Natural killer cell treated with Interleukin-12 subunit alpha and Interleukin-12 subunit beta and Interleukin-15 and Interleukin-18, amount 100 ng/mL, for 72 hours (primary cell): ENCODE results near the gene TANGO2. TPM values are rescaled to one million over a fixed set of nuclear protein-coding genes. Genes with fewer than 3 reads are reported as not detected.

Source experiments
- ATAC-seq, 2 donors: fragments of 150-1000 bp; cut with Tn5 transposase in 1 of 2; sonication (Bioruptor Pico), chemical (Tn5 transposase) in 1 of 2; 2 replicates each; pipeline ENCODE4 v1.10.0; 2021
- DNase-seq: peaks from one replicate; pipeline ENCODE4 v3.0.0; 2022; ENCODE audit warnings: low spot score
- H3K27ac Mint-ChIP-seq, 2 donors: 1 replicate in 1 of 2; 2 replicates in 1 of 2; pipeline ENCODE4 v1.8.0; 2022; ENCODE audit warnings: mixed read lengths in 2 of 2, mild to moderate bottlenecking in 1 of 2, moderate library complexity in 1 of 2
- H3K27me3 Mint-ChIP-seq, 2 donors: 1 replicate in 1 of 2; 2 replicates in 1 of 2; pipeline ENCODE4 v1.8.0; 2022; ENCODE audit warnings: mixed read lengths in 2 of 2
- H3K36me3 Mint-ChIP-seq: one replicate; pipeline ENCODE4 v1.8.0; 2022; ENCODE audit warnings: mixed read lengths
- H3K4me1 Mint-ChIP-seq, 2 donors: 1 replicate in 1 of 2; 2 replicates in 1 of 2; pipeline ENCODE4 v1.8.0; 2022; ENCODE audit warnings: low read depth in 2 of 2, mixed read lengths in 2 of 2, mild to moderate bottlenecking in 1 of 2
- H3K4me3 Mint-ChIP-seq: one replicate; pipeline ENCODE4 v1.8.0; 2022; ENCODE audit warnings: mixed read lengths
- H3K9me3 Mint-ChIP-seq: 2 replicates; pipeline ENCODE4 v1.8.0; 2022; ENCODE audit warnings: mixed read lengths
- total RNA-seq, 2 donors: library from RNA; stranded (reverse); gene quantifications; one replicate each; pipeline ENCODE4 v1.2.3, GENCODE V29; 2022

The TANGO2 gene
- total RNA-seq, 2 donors from 2014 or later = 50.5 to 61.6 TPM

DNA sequence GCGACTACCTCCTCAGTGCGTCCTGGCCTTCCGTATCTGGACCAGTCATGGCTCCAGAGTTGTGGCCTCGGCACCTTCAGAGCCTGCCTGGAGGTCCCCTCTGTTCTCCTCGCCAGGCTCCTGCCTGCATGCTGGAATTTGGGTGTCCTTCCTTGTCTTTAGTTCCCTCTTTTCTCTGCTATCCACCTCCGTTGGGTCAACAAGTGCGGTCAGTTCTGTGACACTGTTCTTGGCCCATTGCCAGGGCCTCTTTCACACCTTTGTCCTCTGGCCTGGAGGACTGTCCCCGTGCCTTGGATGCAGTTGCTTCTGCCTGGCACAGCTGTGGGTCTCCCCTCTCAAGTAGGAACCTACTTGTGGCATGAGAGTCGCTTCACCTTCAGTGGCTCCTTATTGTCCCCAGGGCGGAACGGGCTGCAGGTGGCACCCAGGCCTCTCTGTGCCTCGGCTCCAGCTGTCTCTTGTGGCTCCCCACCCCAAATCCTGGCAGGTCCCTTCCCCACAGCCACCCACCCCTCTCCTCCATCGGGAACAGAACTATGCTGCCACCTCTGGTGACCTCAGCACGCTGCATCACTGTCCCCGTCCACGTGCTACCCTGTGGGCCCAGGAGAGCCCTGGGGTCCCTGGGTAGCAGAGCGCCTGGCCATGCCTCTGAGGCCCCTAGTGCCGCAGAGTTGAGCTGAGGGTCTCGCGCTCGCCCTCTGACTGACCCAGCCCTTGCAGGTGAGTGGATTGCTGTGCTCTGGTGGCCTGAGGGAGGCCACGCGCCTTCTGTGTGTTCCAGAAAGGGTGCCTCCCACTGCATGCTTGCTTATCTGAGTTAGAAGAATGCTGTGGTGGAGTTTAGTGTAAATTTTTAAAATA is 63.9 kb downstream of the TANGO2 start:
- ATAC-seq (no peak), DNase-seq (peak; percentile 57)
- H3K27ac Mint-ChIP-seq = no peak overlapping the region
- H3K36me3 Mint-ChIP-seq = peaks cover 17% of the 10 kb centered on the region
- H3K9me3 Mint-ChIP-seq = no peaks in the 10 kb centered on the region
- no peaks in the 10 kb centered on the region for H3K27me3 Mint-ChIP-seq
- H3K4me1 Mint-ChIP-seq = peaks cover 48 to 56% of the 10 kb centered on the region in 2 donors
- H3K4me3 Mint-ChIP-seq = peak overlapping the region; percentile 10

DNA sequence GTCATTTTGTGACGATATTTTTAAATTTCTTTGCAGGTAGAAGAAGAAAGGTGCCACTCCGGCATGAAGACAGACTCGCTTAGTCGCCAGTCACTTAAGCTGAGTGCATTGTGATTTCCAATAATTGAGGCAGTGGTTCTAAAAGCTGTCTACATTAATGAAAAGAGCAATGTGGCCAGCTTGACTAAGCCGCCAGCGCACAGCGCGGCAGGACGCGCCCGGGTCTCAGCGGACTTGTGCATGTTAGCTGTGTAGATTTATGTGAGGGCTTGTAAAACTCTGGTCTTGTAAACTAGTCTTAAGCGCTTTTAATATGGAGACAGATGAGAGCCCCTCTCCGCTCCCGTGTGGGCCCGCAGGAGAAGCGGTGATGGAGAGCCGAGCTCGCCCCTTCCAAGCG is 64.7 kb downstream of the TANGO2 start:
- no peak for ATAC-seq
- Mint-ChIP-seq H3K4me1 (peaks cover 51 to 59% of the 10 kb centered on the region in 2 donors), H3K27ac (no peak overlapping the region), H3K4me3 (no peak overlapping the region), H3K27me3 (no peaks in the 10 kb centered on the region), H3K9me3 (no peaks in the 10 kb centered on the region), H3K36me3 (peaks cover 21% of the 10 kb centered on the region)
- DNase-seq = peak; percentile 20

DNA sequence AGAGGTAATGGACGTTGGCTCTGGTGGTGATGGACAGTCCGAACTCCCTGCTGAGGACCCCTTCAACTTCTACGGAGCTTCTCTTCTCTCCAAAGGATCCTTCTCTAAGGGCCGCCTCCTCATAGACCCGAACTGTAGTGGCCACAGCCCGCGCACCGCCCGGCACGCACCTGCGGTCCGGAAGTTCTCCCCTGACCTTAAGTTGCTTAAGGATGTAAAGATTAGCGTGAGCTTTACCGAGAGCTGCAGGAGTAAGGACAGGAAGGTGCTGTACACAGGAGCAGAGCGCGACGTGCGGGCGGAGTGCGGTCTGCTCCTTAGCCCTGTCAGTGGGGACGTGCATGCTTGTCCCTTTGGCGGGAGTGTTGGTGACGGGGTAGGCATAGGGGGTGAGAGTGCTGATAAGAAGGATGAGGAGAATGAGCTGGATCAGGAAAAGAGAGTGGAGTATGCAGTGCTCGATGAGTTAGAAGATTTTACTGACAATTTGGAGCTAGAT is 65.2 kb downstream of the TANGO2 start:
- peaks cover 26% of the 10 kb centered on the region for H3K36me3 Mint-ChIP-seq
- no peaks in the 10 kb centered on the region for H3K9me3 Mint-ChIP-seq
- peaks cover 47 to 58% of the 10 kb centered on the region in 2 donors for H3K4me1 Mint-ChIP-seq
- no peak overlapping the region for H3K4me3 Mint-ChIP-seq
- no peaks in the 10 kb centered on the region for H3K27me3 Mint-ChIP-seq
- DNase-seq (peak; percentile 41), ATAC-seq (no peak)
- peak overlapping the region in 1 of 2 donors; percentile 24 for H3K27ac Mint-ChIP-seq

DNA sequence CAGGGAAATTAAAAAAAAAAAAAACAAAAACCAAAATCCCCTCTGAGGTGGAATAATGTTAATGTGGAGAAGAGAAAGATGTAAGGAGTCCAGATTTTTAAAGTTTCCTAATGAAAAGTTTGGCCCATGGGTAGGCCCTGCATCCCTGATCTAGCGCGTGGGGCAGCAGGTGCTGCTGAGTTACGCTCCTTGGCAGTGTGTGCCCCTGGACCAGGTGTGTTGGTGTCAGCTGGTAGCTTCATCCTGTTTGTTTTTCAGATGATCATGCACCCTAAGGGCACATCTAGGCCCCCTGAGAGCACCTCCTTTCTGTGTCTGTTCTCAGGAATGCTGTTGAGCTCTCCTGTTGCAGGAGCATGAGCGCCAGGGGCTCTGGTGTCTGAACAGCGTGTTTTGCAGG is 65.9 kb downstream of the TANGO2 start:
- no peaks in the 10 kb centered on the region for H3K9me3 Mint-ChIP-seq
- no peak overlapping the region for H3K4me3 Mint-ChIP-seq
- DNase-seq = no peak
- H3K36me3 Mint-ChIP-seq = peaks cover 26% of the 10 kb centered on the region
- peaks cover 41 to 59% of the 10 kb centered on the region in 2 donors for H3K4me1 Mint-ChIP-seq
- H3K27ac Mint-ChIP-seq = peak overlapping the region in 1 of 2 donors; percentile 24
- no peak for ATAC-seq
- H3K27me3 Mint-ChIP-seq = no peaks in the 10 kb centered on the region

DNA sequence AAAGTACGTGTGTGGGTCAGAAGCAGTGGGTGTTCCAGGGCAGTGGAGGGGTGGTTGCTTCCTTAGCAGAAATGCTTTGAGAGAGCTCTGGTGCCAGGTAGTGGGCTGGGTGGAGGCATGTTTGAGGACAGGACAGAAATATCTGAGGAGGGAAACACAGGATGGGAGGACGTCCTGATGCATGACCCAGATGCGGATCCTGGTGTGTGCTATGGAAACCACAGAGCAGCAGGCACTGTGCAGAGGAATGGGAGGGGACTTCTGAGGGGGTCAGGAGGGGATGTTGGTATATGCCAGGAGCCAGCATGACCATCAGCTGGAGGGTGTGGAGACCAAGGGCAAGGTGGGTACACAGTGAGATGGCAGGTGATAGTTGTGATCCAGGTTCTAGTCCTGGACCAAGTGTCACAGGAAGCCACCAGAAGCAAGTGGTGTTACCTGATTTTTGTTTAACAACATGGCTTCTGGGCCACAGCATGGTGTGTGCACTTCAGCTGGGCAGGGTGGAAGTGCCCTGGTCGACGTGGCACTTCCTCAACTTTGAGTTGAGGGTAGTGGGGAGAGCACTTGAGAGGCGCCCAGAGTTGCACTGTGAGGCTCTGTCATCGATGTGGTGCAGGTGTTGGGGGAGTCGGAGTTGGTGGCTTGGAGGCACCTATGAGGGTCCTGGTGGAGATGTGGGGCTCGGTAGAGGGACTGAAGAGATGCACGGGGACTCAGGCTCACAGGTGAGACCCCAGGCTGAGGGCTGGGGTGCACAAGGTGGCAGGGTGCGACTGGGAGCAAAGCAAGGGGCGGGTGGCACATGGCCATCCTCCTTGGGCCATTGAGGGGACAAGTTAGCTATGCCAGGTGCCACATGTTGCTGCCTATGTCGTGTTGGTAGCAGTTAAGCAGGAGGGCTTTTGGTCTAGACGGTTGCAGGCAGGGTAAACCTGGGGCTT is 66.7 kb downstream of the TANGO2 start:
- DNase-seq (peak; percentile 46), ATAC-seq (no peak)
- Mint-ChIP-seq H3K27ac (peak overlapping the region; percentile 40 to 83), H3K9me3 (no peaks in the 10 kb centered on the region), H3K36me3 (peaks cover 24% of the 10 kb centered on the region), H3K4me3 (peak overlapping the region; percentile 33), H3K27me3 (no peaks in the 10 kb centered on the region), H3K4me1 (peaks cover 38 to 61% of the 10 kb centered on the region in 2 donors)

DNA sequence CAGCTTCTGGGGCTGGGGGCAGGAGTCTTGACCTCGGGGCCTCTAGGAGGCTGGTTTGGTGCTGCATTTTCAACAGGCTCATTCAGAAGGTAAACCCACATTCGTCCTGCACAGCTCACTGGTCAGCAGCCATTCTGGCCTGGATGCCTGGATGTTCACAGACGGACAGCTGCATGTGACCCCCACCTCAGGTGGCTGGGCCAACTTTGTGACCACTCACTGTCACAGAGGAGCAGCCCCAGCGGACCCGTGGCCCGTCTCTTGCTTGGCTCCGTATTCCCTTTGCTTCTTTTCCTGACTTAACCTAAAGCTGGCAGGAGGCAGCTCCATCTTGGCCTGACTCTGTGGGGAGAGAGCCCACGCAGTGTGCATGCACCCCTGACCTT is 67.3 kb downstream of the TANGO2 start:
- H3K27me3 Mint-ChIP-seq = no peaks in the 10 kb centered on the region
- H3K4me1 Mint-ChIP-seq = peaks cover 31 to 55% of the 10 kb centered on the region in 2 donors
- no peak overlapping the region for H3K27ac Mint-ChIP-seq
- ATAC-seq = no peak
- H3K36me3 Mint-ChIP-seq = peaks cover 24% of the 10 kb centered on the region
- DNase-seq = no peak
- no peaks in the 10 kb centered on the region for H3K9me3 Mint-ChIP-seq
- H3K4me3 Mint-ChIP-seq = no peak overlapping the region

DNA sequence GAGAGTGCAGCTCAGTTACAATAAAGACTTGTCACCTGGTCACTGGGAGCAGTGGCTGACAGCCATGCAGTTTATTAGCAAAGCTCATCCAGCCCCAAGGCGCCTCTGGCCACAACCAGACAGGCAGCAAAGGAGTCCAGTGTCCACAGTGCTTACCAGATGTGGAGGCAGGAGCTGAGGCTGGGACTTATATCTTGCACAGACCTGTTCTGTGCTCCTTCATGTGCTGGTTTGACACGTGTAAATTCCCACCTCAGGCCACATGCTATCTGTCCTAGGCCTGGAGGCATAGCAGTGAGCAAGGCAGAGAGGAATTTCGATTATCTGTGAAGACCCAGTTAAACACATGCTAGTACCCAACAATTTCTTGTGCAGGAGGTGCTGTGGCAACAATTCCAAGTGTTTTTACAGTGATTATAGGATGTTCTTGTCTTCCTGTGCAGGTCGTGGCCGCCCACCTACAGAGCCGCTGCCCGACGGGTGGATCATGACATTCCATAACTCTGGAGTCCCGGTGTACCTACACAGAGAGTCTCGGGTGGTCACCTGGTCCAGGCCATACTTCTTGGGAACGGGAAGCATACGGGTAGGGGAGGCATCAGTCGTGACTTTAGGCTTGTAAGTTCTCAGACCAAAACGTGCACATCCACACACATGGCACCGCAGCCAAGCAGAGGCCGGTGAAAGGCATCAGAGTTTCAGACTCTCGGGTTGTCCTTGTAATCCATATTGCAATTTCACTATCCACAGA is 68.5 kb downstream of the TANGO2 start:
- Mint-ChIP-seq H3K36me3 (peaks cover 24% of the 10 kb centered on the region), H3K27me3 (no peaks in the 10 kb centered on the region), H3K27ac (no peak overlapping the region), H3K4me1 (peaks cover 26 to 49% of the 10 kb centered on the region in 2 donors), H3K4me3 (no peak overlapping the region), H3K9me3 (no peaks in the 10 kb centered on the region)
- ATAC-seq (no peak), DNase-seq (peak; percentile 16)

DNA sequence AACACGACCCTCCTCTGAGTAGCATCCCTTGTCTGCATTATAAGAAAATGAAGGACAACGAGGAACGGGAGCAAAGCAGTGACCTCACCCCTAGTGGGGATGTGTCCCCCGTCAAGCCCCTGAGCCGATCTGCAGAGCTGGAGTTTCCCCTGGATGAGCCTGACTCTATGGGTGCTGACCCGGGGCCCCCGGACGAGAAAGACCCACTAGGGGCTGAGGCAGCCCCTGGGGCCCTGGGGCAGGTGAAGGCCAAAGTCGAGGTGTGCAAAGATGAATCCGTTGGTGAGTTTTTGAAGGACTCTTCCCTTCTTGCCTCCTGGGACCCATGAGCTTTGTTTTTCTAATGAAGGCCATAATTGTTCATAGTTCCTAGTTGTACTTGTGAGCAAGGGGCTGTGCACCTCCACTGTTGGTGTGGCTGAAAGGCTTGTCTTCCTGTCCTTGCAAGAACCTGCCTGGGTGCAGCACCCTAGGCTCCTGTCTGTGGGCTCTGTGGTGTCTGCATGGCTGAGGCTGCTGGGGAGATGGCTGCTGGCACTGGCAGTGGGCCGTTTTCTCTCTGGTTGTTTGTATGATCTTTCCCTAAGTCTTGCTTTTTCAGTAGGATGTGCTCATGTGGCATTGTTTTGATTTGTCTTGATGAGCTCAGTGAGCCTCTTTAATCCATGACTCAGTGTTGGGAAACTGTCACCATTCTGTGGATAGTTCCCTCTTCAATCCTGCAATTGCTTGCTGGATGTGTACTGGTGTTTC is 69.2 kb downstream of the TANGO2 start:
- no peak overlapping the region for H3K27ac Mint-ChIP-seq
- peaks cover 22 to 46% of the 10 kb centered on the region in 2 donors for H3K4me1 Mint-ChIP-seq
- peak overlapping the region; percentile 51 for H3K4me3 Mint-ChIP-seq
- H3K36me3 Mint-ChIP-seq = peaks cover 26% of the 10 kb centered on the region
- no peaks in the 10 kb centered on the region for H3K9me3 Mint-ChIP-seq
- H3K27me3 Mint-ChIP-seq = no peaks in the 10 kb centered on the region
- DNase-seq (peak; percentile 40), ATAC-seq (no peak)

DNA sequence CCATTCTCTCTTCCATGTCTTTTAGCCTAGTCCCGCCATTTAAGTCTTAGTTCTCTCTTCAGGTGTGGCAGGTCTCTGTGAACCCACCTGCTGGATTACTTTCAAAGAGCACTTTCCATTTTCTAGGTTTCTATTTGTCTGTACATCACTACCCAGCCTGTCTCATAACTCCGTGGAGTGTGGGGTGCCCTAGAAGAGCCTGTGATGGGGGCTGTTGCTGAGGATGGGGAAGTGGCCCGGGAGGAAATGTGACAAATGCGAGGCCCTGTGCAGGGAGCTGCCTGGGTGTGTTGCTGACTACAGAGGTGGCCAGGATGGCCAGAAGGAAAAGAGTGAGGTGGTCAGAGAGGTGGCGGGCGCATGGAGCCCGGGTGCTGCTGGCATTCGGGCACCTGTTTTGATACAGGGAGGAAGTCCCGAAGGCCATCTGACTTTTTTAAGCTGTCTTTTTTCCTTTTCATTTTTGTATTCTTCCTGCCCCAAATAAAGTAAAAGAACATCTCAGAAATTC is 69.9 kb downstream of the TANGO2 start:
- peaks cover 30% of the 10 kb centered on the region for H3K36me3 Mint-ChIP-seq
- H3K27ac Mint-ChIP-seq = peak overlapping the region; percentile 9 to 32
- H3K4me1 Mint-ChIP-seq = peaks cover 22 to 44% of the 10 kb centered on the region in 2 donors
- peak overlapping the region; percentile 51 for H3K4me3 Mint-ChIP-seq
- H3K9me3 Mint-ChIP-seq = no peaks in the 10 kb centered on the region
- no peaks in the 10 kb centered on the region for H3K27me3 Mint-ChIP-seq
- peak; percentile 38 for DNase-seq
- no peak for ATAC-seq

DNA sequence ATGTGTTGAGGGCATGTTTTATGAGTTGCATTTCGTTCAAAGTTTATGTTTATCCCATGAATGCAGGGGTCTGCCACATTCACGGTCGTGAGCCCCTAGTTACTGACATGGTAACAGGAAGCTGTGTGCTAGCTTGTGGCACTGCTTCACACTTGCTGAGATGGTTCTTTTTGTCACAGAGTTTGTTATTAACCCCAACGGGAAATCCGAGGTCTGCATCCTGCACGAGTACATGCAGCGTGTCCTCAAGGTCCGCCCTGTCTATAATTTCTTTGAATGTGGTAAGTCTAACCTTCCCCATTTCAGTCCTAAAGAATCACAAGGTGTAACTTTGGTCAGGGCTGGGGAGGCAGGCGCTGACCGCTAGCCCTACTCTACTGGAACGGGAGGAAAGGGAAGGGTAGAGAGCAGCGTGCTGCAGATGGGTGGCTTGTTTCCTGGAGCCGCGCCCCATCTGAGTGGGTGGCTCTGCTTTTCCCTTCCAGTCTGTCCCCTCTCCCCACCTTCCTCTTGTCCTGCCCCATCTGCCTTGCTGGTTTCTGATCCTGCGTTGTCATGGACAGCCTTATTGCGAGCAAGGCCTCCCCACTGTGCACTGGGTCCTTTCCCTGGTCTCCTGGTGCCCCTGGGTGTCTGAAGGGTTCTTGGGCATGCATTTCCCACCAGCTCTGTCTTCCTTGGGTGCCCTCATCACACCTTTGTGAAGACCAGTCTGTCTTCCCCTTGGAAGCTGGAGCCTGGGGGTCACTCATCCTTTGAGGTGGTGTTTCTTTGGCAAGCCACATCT is 71.0 kb downstream of the TANGO2 start:
- ATAC-seq = peak; percentile 53 to 63
- Mint-ChIP-seq H3K27me3 (no peaks in the 10 kb centered on the region), H3K4me1 (peaks cover 16 to 35% of the 10 kb centered on the region in 2 donors), H3K4me3 (peak overlapping the region; percentile 25), H3K27ac (peak overlapping the region in 1 of 2 donors; percentile 35), H3K36me3 (peaks cover 33% of the 10 kb centered on the region), H3K9me3 (no peaks in the 10 kb centered on the region)
- DNase-seq = peak; percentile 61

DNA sequence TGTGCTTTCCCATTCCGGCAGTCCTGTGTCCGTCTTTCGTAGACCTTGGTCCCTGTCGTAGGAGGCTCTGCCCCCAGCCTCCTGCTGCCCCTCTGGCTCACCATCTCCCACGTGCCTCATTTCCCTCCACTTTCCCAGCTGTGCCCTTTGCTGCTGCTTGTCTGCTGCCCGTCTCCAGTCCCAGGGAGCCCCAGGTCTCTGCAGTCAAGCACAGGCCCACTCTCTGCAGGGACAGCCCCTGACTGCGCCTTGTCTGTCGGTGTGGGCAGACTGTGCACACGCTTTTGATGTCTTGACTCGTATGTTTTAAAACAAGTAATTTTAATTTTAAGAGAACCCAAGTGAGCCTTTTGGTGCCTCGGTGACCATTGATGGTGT is 71.6 kb downstream of the TANGO2 start:
- Mint-ChIP-seq H3K27me3 (no peaks in the 10 kb centered on the region), H3K4me3 (peak overlapping the region; percentile 17), H3K9me3 (no peaks in the 10 kb centered on the region), H3K4me1 (peaks cover 21 to 30% of the 10 kb centered on the region in 2 donors), H3K36me3 (peaks cover 39% of the 10 kb centered on the region), H3K27ac (peak overlapping the region in 1 of 2 donors; percentile 35)
- DNase-seq (no peak), ATAC-seq (no peak)
